ENCODE results near the gene COQ6.
"Not testable (repeated sequence)": the region's sequence is repeated elsewhere in the genome, so short reads cannot be mapped to it uniquely, and the experiment has no call there.

COQ6 gene

GRCh38 chr14:73949752-73950734, at the start of gene COQ6, which contains the start of gene FAM161B:
COQ6 (plus strand) TSS chr14:73950302; CDS start chr14:73950333, 31 bp downstream.
FAM161B (minus strand) TSS chr14:73950094; CDS start chr14:73950026, 68 bp downstream.
- no peaks in the 10 kb centered on the region for H3K4me1 ChIP-seq (ENCODE audit: insufficient read depth, low read length)
- H3K9ac ChIP-seq (ENCODE audit: low read depth, low read length) = peak within 1 kb of the TSS; percentile 62
- no peaks in the 10 kb centered on the region for H3K9me3 ChIP-seq (ENCODE audit: control insufficient read depth, insufficient read depth, low read length)
- H3K36me3 ChIP-seq (ENCODE audit: insufficient read depth, low read length) = peaks cover 2% of the 10 kb centered on the region; the same call in 1 of the 2 replicates

GRCh38 chr14:73903028-73903427, 47.1 kb upstream of the COQ6 start:
- peaks cover 16% of the 10 kb centered on the region for H3K36me3 ChIP-seq (ENCODE audit: insufficient read depth, low read length)
- H3K9me3 ChIP-seq (ENCODE audit: control insufficient read depth, insufficient read depth, low read length) = no peaks in the 10 kb centered on the region
- no peaks in the 10 kb centered on the region for H3K4me1 ChIP-seq (ENCODE audit: insufficient read depth, low read length)
- H3K9ac ChIP-seq (ENCODE audit: low read depth, low read length) = no peak overlapping the region

- H3K36me3 ChIP-seq (ENCODE audit: insufficient read depth, low read length) = peaks cover 22% of the 10 kb centered on the region
- no peaks in the 10 kb centered on the region for H3K4me1 ChIP-seq (ENCODE audit: insufficient read depth, low read length)
- no peak overlapping the region for H3K9ac ChIP-seq (ENCODE audit: low read depth, low read length)
- no peaks in the 10 kb centered on the region; the same call in 1 of the 2 replicates for H3K9me3 ChIP-seq (ENCODE audit: control insufficient read depth, insufficient read depth, low read length)
Measured at GRCh38 chr14:73909681-73910080, 40.4 kb upstream of the COQ6 start.

GRCh38 chr14:73913256-73913655, 36.8 kb upstream of the COQ6 start:
- Histone ChIP-seq H3K36me3 (ENCODE audit: insufficient read depth, low read length) (peaks cover 12% of the 10 kb centered on the region), H3K4me1 (ENCODE audit: insufficient read depth, low read length) (no peaks in the 10 kb centered on the region)

GRCh38 chr14:73916324-73916723, 33.8 kb upstream of the COQ6 start:
- Histone ChIP-seq H3K36me3 (ENCODE audit: insufficient read depth, low read length) (peaks cover 6% of the 10 kb centered on the region), H3K4me1 (ENCODE audit: insufficient read depth, low read length) (no peaks in the 10 kb centered on the region), H3K9ac (ENCODE audit: low read depth, low read length) (no peak overlapping the region), H3K9me3 (ENCODE audit: control insufficient read depth, insufficient read depth, low read length) (no peaks in the 10 kb centered on the region; the same call in 1 of the 2 replicates)

More at GRCh38 chr14:73913256-73913655, 36.8 kb upstream of the COQ6 start:
- no peaks in the 10 kb centered on the region; the same call in 1 of the 2 replicates for H3K9me3 ChIP-seq (ENCODE audit: control insufficient read depth, insufficient read depth, low read length)
- no peak overlapping the region for H3K9ac ChIP-seq (ENCODE audit: low read depth, low read length)

GRCh38 chr14:73919457-73919856, 30.6 kb upstream of the COQ6 start:
- H3K36me3 ChIP-seq (ENCODE audit: insufficient read depth, low read length); H3K9me3 ChIP-seq (ENCODE audit: control insufficient read depth, insufficient read depth, low read length); H3K9ac ChIP-seq (ENCODE audit: low read depth, low read length): not testable (repeated sequence)

GRCh38 chr14:73924337-73924736, 25.8 kb upstream of the COQ6 start:
- Histone ChIP-seq H3K36me3 (ENCODE audit: insufficient read depth, low read length) (peaks cover 10% of the 10 kb centered on the region), H3K4me1 (ENCODE audit: insufficient read depth, low read length) (no peaks in the 10 kb centered on the region)

More at GRCh38 chr14:73919457-73919856, 30.6 kb upstream of the COQ6 start:
- H3K4me1 ChIP-seq (ENCODE audit: insufficient read depth, low read length) = not testable (repeated sequence)

GRCh38 chr14:73935666-73936065, 14.4 kb upstream of the COQ6 start:
- H3K4me1 ChIP-seq (ENCODE audit: insufficient read depth, low read length) = no peaks in the 10 kb centered on the region
- H3K9ac ChIP-seq (ENCODE audit: low read depth, low read length) = no peak overlapping the region
- no peaks in the 10 kb centered on the region for H3K9me3 ChIP-seq (ENCODE audit: control insufficient read depth, insufficient read depth, low read length)
- peaks cover 14% of the 10 kb centered on the region for H3K36me3 ChIP-seq (ENCODE audit: insufficient read depth, low read length)

More at GRCh38 chr14:73924337-73924736, 25.8 kb upstream of the COQ6 start:
- no peaks in the 10 kb centered on the region for H3K9me3 ChIP-seq (ENCODE audit: control insufficient read depth, insufficient read depth, low read length)
- H3K9ac ChIP-seq (ENCODE audit: low read depth, low read length) = no peak overlapping the region

- no peaks in the 10 kb centered on the region for H3K4me1 ChIP-seq (ENCODE audit: insufficient read depth, low read length)
- no peak overlapping the region for H3K9ac ChIP-seq (ENCODE audit: low read depth, low read length)
- H3K9me3 ChIP-seq (ENCODE audit: control insufficient read depth, insufficient read depth, low read length) = no peaks in the 10 kb centered on the region
- H3K36me3 ChIP-seq (ENCODE audit: insufficient read depth, low read length) = peaks cover 7% of the 10 kb centered on the region
Measured at GRCh38 chr14:73936548-73936947, 13.6 kb upstream of the COQ6 start.

GRCh38 chr14:73937012-73937411, 13.1 kb upstream of the COQ6 start:
- Histone ChIP-seq H3K9ac (ENCODE audit: low read depth, low read length) (no peak overlapping the region), H3K4me1 (ENCODE audit: insufficient read depth, low read length) (no peaks in the 10 kb centered on the region)

GRCh38 chr14:73942180-73942579, 7.9 kb upstream of the COQ6 start:
- H3K9me3 ChIP-seq (ENCODE audit: control insufficient read depth, insufficient read depth, low read length) = no peaks in the 10 kb centered on the region
- H3K4me1 ChIP-seq (ENCODE audit: insufficient read depth, low read length) = no peaks in the 10 kb centered on the region
- H3K36me3 ChIP-seq (ENCODE audit: insufficient read depth, low read length) = no peaks in the 10 kb centered on the region
- H3K9ac ChIP-seq (ENCODE audit: low read depth, low read length) = no peak overlapping the region

More at GRCh38 chr14:73937012-73937411, 13.1 kb upstream of the COQ6 start:
- Histone ChIP-seq H3K36me3 (ENCODE audit: insufficient read depth, low read length) (peaks cover 2% of the 10 kb centered on the region; the same call in 1 of the 2 replicates), H3K9me3 (ENCODE audit: control insufficient read depth, insufficient read depth, low read length) (no peaks in the 10 kb centered on the region)

GRCh38 chr14:73943083-73943482, 7.0 kb upstream of the COQ6 start:
- H3K36me3 ChIP-seq (ENCODE audit: insufficient read depth, low read length) = no peaks in the 10 kb centered on the region
- H3K9ac ChIP-seq (ENCODE audit: low read depth, low read length) = no peak overlapping the region
- H3K4me1 ChIP-seq (ENCODE audit: insufficient read depth, low read length) = no peaks in the 10 kb centered on the region
- no peaks in the 10 kb centered on the region for H3K9me3 ChIP-seq (ENCODE audit: control insufficient read depth, insufficient read depth, low read length)

GRCh38 chr14:73944432-73945158, 5.5 kb upstream of the COQ6 start:
- no peak overlapping the region for H3K9ac ChIP-seq (ENCODE audit: low read depth, low read length)

GRCh38 chr14:73945159-73945670, 4.9 kb upstream of the COQ6 start:
- H3K4me1 ChIP-seq (ENCODE audit: insufficient read depth, low read length) = no peaks in the 10 kb centered on the region
- H3K9me3 ChIP-seq (ENCODE audit: control insufficient read depth, insufficient read depth, low read length) = no peaks in the 10 kb centered on the region
- H3K9ac ChIP-seq (ENCODE audit: low read depth, low read length) = no peak overlapping the region
- no peaks in the 10 kb centered on the region for H3K36me3 ChIP-seq (ENCODE audit: insufficient read depth, low read length)

More at GRCh38 chr14:73944432-73945158, 5.5 kb upstream of the COQ6 start:
- Histone ChIP-seq H3K4me1 (ENCODE audit: insufficient read depth, low read length) (no peaks in the 10 kb centered on the region), H3K9me3 (ENCODE audit: control insufficient read depth, insufficient read depth, low read length) (no peaks in the 10 kb centered on the region), H3K36me3 (ENCODE audit: insufficient read depth, low read length) (no peaks in the 10 kb centered on the region)
